Ascending aorta (tissue), 2 donors: Measurements from ENCODE around the gene MGST2. TPM values are rescaled to one million over a fixed set of nuclear protein-coding genes. Genes with fewer than 3 reads are reported as not detected.

Source experiments
- DNase-seq, 2 donors: peaks; one replicate each; pipeline ENCODE4 v3.0.0-alpha.2; 2019; ENCODE audit warnings: low spot score in 2 of 2
- H3K27ac ChIP-seq, 2 donors: fragments of 200-600 bp; sonication (generic); one replicate each; pipeline ENCODE4 v1.5.1; 2016 to 2017; ENCODE audit warnings: mild to moderate bottlenecking in 1 of 2
- H3K27me3 ChIP-seq: fragments of 200-600 bp; sonication (generic); one replicate; pipeline ENCODE4 v1.5.1; 2017
- H3K36me3 ChIP-seq, 2 donors: fragments of 200-600 bp; sonication (generic); one replicate each; pipeline ENCODE4 v1.5.1; 2016
- H3K4me1 ChIP-seq, 2 donors: fragments of 200-600 bp; sonication (generic); one replicate each; pipeline ENCODE4 v1.5.1; 2016 to 2017; ENCODE audit warnings: mild to moderate bottlenecking in 1 of 2
- H3K4me3 ChIP-seq, 2 donors: fragments of 200-600 bp; sonication (generic); one replicate each; pipeline ENCODE4 v1.5.1; 2016 to 2017; ENCODE audit warnings: mild to moderate bottlenecking in 1 of 2
- H3K9me3 ChIP-seq, 2 donors: fragments of 200-600 bp; sonication (generic); one replicate each; pipeline ENCODE4 v1.5.1; 2016
- CTCF ChIP-seq, 3 experiments: fragments of 200-600 bp in 2 of 3; fragments of 450-650 bp in 1 of 3; sonication (generic) in 2 of 3; IDR thresholded peaks; one replicate each; pipeline ENCODE4 v1.5.1; 2016 to 2019; ENCODE audit warnings: antibody characterized with exemption in 3 of 3, mild to moderate bottlenecking in 1 of 3, moderate library complexity in 1 of 3
- intact Hi-C: fragments of 100-400 bp; cut with DNase I; formaldehyde crosslinking; loops from one replicate; pipeline ENCODE4 v1.15.1; 2023
- total RNA-seq: library from RNA; depleted of rRNA; stranded (reverse); fragments of >200 nt; gene quantifications from one replicate; pipeline ENCODE4 v1.1.0, GENCODE V29; 2016

The MGST2 gene
- total RNA-seq, 1 donor from 2014 or later, result 34.4 TPM

DNA sequence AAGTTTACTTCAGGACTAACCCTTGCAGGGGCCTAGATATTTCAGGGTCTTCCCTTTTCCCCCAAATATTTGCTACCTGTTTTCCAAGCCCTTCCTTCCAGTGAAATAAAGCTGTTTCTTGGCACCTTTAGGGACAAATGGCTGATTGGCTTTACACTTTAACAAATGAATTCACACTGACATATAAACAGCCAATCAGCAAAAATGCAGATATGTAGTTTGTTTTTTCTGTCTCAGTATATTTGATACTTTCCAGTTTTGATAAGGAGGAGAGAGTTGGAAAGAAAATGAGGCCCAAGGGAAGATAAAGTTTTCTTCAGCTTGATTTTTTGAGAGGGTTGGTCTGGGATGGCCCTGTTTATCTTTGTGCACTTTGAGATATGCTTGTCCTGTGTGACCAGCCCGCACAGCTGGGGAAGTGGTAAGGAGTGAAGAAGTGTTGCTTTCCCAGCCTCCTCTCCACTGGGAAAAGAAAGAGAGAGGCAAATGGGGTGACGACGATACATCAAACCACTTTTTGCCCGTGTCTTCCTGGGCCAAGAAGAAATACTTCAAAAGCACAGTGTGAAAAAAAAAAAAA lies 67.5 kb downstream of the MGST2 start:
- no peaks in the 10 kb centered on the region for H3K36me3 ChIP-seq
- H3K9me3 ChIP-seq, result no peaks in the 10 kb centered on the region
- H3K27ac ChIP-seq, result no peak overlapping the region
- no peak for TF ChIP-seq CTCF (IDR thresholded peaks at IDR 0.05)
- H3K4me3 ChIP-seq, result no peak overlapping the region
- no peaks in the 10 kb centered on the region for H3K27me3 ChIP-seq
- no peak for DNase-seq
- H3K4me1 ChIP-seq, result peaks cover 0 to 20% of the 10 kb centered on the region in 2 donors
- intact Hi-C loops, result loop anchor here (5.0 to 10.0 kb wide), 2 partner anchors 574 to 792 kb away; partner anchors contain the start of gene ELMOD2

DNA sequence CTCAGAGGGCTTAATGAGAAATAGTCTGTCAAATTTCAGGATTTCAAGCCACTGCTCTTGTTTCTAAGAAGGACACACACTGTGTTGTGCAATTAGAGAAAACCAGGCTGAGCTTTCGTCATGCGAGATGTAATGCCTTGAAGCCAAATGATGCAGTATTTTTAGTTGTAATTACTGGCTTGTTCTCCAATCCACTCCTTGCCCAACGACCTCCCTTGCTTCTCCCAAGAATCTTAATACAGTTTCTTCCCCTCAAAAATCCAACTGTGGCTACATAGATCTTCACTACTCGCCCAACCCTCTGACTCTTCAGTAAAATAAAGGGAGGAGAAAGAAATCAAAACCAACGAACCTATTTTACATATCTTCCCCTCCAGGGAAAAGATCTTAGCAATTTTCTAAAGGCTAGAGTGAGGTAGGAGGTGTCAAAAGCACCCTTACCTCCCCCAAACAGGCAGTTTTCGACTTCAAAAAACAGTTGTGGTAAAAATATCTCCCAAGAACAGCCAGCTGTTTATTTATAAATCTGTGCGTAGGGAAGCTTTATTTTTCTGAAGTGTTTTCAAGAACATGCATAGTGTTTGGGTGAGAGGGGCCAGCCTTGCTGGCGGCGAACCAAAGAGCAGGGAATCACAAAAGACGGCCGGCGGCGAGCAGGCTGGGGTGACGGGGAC lies 68.7 kb downstream of the MGST2 start:
- peak overlapping the region; percentile 69 to 81 for H3K27ac ChIP-seq

DNA sequence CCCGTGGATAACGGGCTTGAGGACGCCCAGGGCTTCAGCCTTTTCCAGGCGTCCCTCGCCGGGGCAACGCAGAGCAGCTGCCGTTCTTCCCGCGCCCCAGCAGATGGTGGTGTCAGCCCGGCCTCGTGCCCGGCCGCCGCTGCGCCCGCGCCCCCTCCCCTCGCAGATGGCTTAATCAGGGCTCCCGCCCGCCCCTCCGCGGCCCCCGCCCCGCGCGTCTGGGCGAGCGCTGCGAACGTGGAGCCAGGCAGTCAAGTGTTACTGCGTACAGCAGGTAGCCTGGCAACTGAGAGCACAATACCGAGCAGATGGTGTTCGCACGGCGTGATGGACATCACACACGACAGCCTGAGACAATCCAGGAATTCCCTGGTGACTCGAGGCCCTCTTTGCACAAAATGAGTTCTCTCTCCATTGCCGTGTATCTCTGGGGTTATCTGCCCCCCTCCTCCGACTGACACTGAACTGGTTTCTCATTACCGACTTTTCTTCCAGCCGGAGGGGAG lies 69.3 kb downstream of the MGST2 start:
- no peaks in the 10 kb centered on the region for H3K9me3 ChIP-seq
- TF ChIP-seq CTCF (IDR thresholded peaks at IDR 0.05), result peak; percentile 89 to 94 (median 91)
- peaks cover 0 to 20% of the 10 kb centered on the region in 2 donors for H3K4me1 ChIP-seq
- intact Hi-C loops, result loop anchor here (1.0 to 10.0 kb wide), 7 partner anchors 78 to 790 kb away; partner anchors contain the start of gene ELMOD2
- H3K36me3 ChIP-seq, result no peaks in the 10 kb centered on the region
- peak overlapping the region; percentile 69 to 81 for H3K27ac ChIP-seq
- no peaks in the 10 kb centered on the region for H3K27me3 ChIP-seq
- H3K4me3 ChIP-seq, result peak overlapping the region; percentile 56 to 66
- peak; percentile 51 to 93 for DNase-seq

More for the DNA sequence above, 68.7 kb downstream of the MGST2 start:
- intact Hi-C loops, result loop anchor here (1.0 to 10.0 kb wide), 5 partner anchors 77 to 790 kb away; partner anchors contain the start of gene ELMOD2
- no peaks in the 10 kb centered on the region for H3K27me3 ChIP-seq
- H3K36me3 ChIP-seq, result no peaks in the 10 kb centered on the region
- H3K9me3 ChIP-seq, result no peaks in the 10 kb centered on the region
- TF ChIP-seq CTCF (IDR thresholded peaks at IDR 0.05), result no peak
- DNase-seq, result peak in 1 of 2 donors; percentile 79
- H3K4me1 ChIP-seq, result peaks cover 0 to 20% of the 10 kb centered on the region in 2 donors
- peak overlapping the region; percentile 56 to 66 for H3K4me3 ChIP-seq

DNA sequence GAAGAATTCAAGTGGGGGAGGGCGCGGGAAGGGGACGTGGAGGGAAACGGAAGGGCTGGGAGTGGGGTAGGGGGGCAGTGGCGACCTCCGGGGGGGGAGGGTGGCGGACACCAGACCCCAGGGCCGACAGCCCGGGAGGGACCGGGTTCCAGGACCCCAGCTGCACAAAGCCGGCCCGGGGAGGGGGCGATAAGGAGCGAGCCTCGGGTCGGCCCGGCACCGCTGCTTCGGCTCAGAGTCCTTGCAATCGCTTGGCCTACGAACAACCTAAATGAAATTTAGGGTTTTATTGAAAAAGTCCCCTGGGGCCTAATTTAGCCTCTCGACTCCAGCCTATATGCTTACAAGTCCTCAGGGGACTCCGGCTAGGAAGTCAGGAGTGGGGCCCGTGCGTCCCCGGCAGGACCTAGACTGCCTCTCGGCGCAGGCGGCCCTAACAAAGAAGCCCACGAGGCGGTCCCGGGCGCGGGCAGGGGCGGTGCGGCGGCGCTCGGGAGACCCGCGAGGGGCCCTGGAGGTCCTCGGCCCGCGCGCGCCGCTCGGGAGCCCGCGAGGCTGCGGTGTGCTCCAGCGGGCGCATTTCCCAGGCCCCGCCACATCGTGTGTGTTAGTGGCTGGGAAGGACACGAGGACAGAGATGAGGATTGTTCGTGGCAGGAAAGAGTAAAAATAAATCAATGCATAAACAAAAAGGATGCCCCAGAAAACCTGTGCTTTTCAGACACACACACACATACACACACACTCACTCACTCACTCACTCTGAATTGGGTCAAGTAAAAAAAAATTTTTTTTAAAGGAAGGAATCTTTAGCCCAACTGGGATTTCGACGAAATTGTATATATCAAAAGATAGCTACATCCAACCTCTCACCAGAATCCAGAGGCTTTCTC lies 70.0 kb downstream of the MGST2 start:
- Histone ChIP-seq H3K27ac (peak overlapping the region; percentile 69 to 81), H3K4me3 (peak overlapping the region; percentile 56 to 66), H3K9me3 (no peaks in the 10 kb centered on the region), H3K4me1 (peaks cover 0 to 20% of the 10 kb centered on the region in 2 donors), H3K36me3 (no peaks in the 10 kb centered on the region), H3K27me3 (no peaks in the 10 kb centered on the region)
- peak in 1 of 2 donors; percentile 67 for DNase-seq
- intact Hi-C loops, result loop anchor here (1.0 to 10.0 kb wide), 4 partner anchors 82 to 789 kb away; partner anchors contain the start of gene ELMOD2
- no peak for TF ChIP-seq CTCF (IDR thresholded peaks at IDR 0.05)

DNA sequence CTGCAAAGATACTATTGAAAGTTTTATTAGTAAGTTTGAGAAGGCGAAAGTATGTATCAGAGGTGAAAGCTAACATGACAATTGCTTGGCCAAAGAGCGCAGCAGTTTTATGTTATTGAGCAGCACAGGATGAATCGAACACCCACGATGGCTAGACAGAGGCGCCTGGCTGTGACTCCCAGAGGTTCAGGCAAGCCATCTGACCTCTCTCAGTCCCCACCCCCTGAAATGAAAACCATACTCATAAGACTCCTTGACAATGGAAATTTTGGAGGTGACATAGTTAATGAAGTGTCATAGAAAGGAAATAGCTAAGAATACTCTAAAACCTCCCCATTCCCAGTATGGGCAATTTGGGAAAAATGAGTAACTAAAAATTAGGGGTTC lies 70.6 kb downstream of the MGST2 start:
- no peaks in the 10 kb centered on the region for H3K27me3 ChIP-seq
- H3K4me3 ChIP-seq, result no peak overlapping the region
- peaks cover 0 to 26% of the 10 kb centered on the region in 2 donors for H3K4me1 ChIP-seq
- H3K9me3 ChIP-seq, result no peaks in the 10 kb centered on the region
- no peak for DNase-seq
- TF ChIP-seq CTCF (IDR thresholded peaks at IDR 0.05), result no peak
- intact Hi-C loops, result loop anchor here (5.0 to 10.0 kb wide), 2 partner anchors 81 to 789 kb away; partner anchors contain the start of gene ELMOD2
- H3K27ac ChIP-seq, result peak overlapping the region; percentile 69 to 81
- H3K36me3 ChIP-seq, result no peaks in the 10 kb centered on the region
